GM12892 (cell line): ENCODE data around the gene CBARP.

Experiments used
- DNase-seq: peaks from one replicate; pipeline ENCODE4 v3.0.0; 2011; ENCODE audit not compliant: insufficient read length
- FAIRE-seq: peaks from 2 replicates; lab custom pipeline; 2011; peaks lifted over from hg19 to GRCh38; lab: Jason Lieb, UNC
- POLR2A ChIP-seq: IDR thresholded peaks from 2 replicates; pipeline ENCODE4 v1.6.1; 2011; ENCODE audit warnings: low read depth, low read length, control low read depth
- POLR2AphosphoS5 ChIP-seq: IDR thresholded peaks from 2 replicates; pipeline ENCODE4 v1.6.1; 2011; ENCODE audit warnings: low read depth, low read length, control low read depth
- TAF1 ChIP-seq: IDR thresholded peaks from 2 replicates; pipeline ENCODE4 v1.6.1; 2011; ENCODE audit warnings: low read depth, mild to moderate bottlenecking, control low read depth, low read length, borderline replicate concordance

Gene CBARP

GRCh38 chr19:1281569-1282287 is 43.9 kb upstream of the CBARP start:
- FAIRE-seq (no peak), DNase-seq (no peak)
- no peak for TF ChIP-seq POLR2A
- no peak for TF ChIP-seq TAF1
- TF ChIP-seq POLR2AphosphoS5: no peak

GRCh38 chr19:1280636-1281568 is 43.1 kb upstream of the CBARP start:
- TF ChIP-seq TAF1 (no peak), POLR2A (no peak), POLR2AphosphoS5 (no peak)
- DNase-seq: no peak
- no peak for FAIRE-seq

GRCh38 chr19:1279782-1280341 is 42.1 kb upstream of the CBARP start:
- DNase-seq (peak; percentile 89), FAIRE-seq (peak; percentile 98)
- 0 out of 2 replicates have a peak, but pooled peaks have one; percentile 28 for TF ChIP-seq POLR2AphosphoS5
- no peak for TF ChIP-seq TAF1
- TF ChIP-seq POLR2A: no peak; the same call in 1 of the 2 replicates

GRCh38 chr19:1278713-1279660 is 41.2 kb upstream of the CBARP start:
- TF ChIP-seq POLR2A: no peak
- no peak for TF ChIP-seq TAF1
- no peak for TF ChIP-seq POLR2AphosphoS5
- DNase-seq: no peak
- no peak for FAIRE-seq

GRCh38 chr19:1278074-1278473 is 40.3 kb upstream of the CBARP start:
- DNase-seq (no peak), FAIRE-seq (no peak)
- TF ChIP-seq POLR2AphosphoS5 (no peak), TAF1 (no peak), POLR2A (no peak)

GRCh38 chr19:1277061-1277460 is 39.3 kb upstream of the CBARP start:
- no peak for TF ChIP-seq POLR2AphosphoS5
- no peak for TF ChIP-seq POLR2A
- TF ChIP-seq TAF1: no peak
- DNase-seq: no peak
- no peak for FAIRE-seq

GRCh38 chr19:1276628-1277022 is 38.8 kb upstream of the CBARP start:
- no peak for FAIRE-seq
- no peak for DNase-seq
- TF ChIP-seq POLR2AphosphoS5: no peak
- peak; percentile 15; the same call in 1 of the 2 replicates for TF ChIP-seq POLR2A

GRCh38 chr19:1275976-1276627 is 38.3 kb upstream of the CBARP start:
- DNase-seq: no peak
- TF ChIP-seq TAF1: 0 out of 2 replicates have a peak, but pooled peaks have one; percentile 14
- no peak for TF ChIP-seq POLR2AphosphoS5
- FAIRE-seq: no peak

- peak; percentile 93; the same call in 1 of the 2 replicates for TF ChIP-seq POLR2A
- TF ChIP-seq TAF1: peak; percentile 33
- peak; percentile 89 for TF ChIP-seq POLR2AphosphoS5
- DNase-seq (peak; percentile 99), FAIRE-seq (peak; percentile 99)
Measured at GRCh38 chr19:1275260-1275975, 37.6 kb upstream of the CBARP start, which contains the start of gene FAM174C. FAM174C (plus strand) TSS chr19:1275530; CDS start chr19:1275550, 20 bp downstream.
